Endothelial cell of umbilical vein (primary cell): ENCODE results near the gene CAPG. TPM values are rescaled to one million over a fixed set of nuclear protein-coding genes. Genes with fewer than 3 reads are reported as not detected.

Experiments
- BruUV-seq: library from RNA; stranded (reverse); fragments of 400-500 nt; replicated peaks from 2 replicates; lab custom pipeline; 2021; lab: Mats Ljungman, UMichigan
- CTCF ChIA-PET: fragments of 300-600, 350-600 bp; sonication (Branson Sonifier 250); formaldehyde crosslinking; loops from one replicate; lab custom pipeline; 2021; ENCODE audit warnings: antibody characterized with exemption, inconsistent platforms; lab: Charles Lee
- POLR2A ChIA-PET: fragments of 300-600, 350-600 bp; sonication (Branson Sonifier 250); formaldehyde crosslinking; loops from one replicate; lab custom pipeline; 2021; ENCODE audit warnings: antibody characterized with exemption, inconsistent platforms; lab: Charles Lee
- DNase-seq: peaks from one replicate; pipeline ENCODE4 v3.0.0-alpha.2; 2011; ENCODE audit warnings: low read depth, low spot score
- FAIRE-seq: peaks from 2 replicates; lab custom pipeline; 2011; peaks lifted over from hg19 to GRCh38; lab: Jason Lieb, UNC
- H2AFZ ChIP-seq: 2 replicates; pipeline ENCODE4 v1.6.0; 2012; ENCODE audit warnings: low read depth, low read length, control low read depth, inconsistent platforms
- H3K27ac ChIP-seq: 2 replicates; pipeline ENCODE4 v1.5.1; 2011; ENCODE audit warnings: low read depth, mild to moderate bottlenecking, control low read depth, low read length, moderate library complexity; ENCODE audit not compliant: insufficient read depth
- H3K27me3 ChIP-seq, 2 experiments: 2 replicates each; pipeline versions ENCODE4 v1.6.0 to v1.6.1; 2011; ENCODE audit warnings: low read length in 2 of 2, mixed read lengths in 1 of 2; ENCODE audit not compliant: control insufficient read depth in 2 of 2, insufficient read depth in 2 of 2
- H3K36me3 ChIP-seq, 2 experiments: 2 replicates in 1 of 2; 3 replicates in 1 of 2; pipeline ENCODE4 v1.5.1; 2011; ENCODE audit warnings: low read length in 2 of 2, mild to moderate bottlenecking in 1 of 2, moderate library complexity in 1 of 2; ENCODE audit not compliant: control insufficient read depth in 2 of 2, insufficient read depth in 2 of 2; ENCODE audit errors: extremely low read depth in 1 of 2
- H3K4me1 ChIP-seq: 3 replicates; pipeline ENCODE4 v1.5.1; 2011; ENCODE audit warnings: mild to moderate bottlenecking, low read length; ENCODE audit not compliant: control insufficient read depth, insufficient read depth; ENCODE audit errors: extremely low read depth
- H3K4me2 ChIP-seq: 2 replicates; pipeline ENCODE4 v1.6.1; 2011; ENCODE audit warnings: low read length, control low read depth, mixed read lengths; ENCODE audit not compliant: insufficient read depth
- H3K4me3 ChIP-seq, 3 experiments: fragments of 200-600 bp in 1 of 3; sonication (generic), shearing (Covaris generic) in 1 of 3; replicated peaks in 1 of 3; 2 replicates each; pipeline ENCODE4 v1.5.1; 2011 to 2016; ENCODE audit warnings: control low read depth in 3 of 3, low read length in 3 of 3, mild to moderate bottlenecking in 2 of 3, inconsistent platforms in 1 of 3, low read depth in 1 of 3, moderate library complexity in 1 of 3; ENCODE audit not compliant: insufficient read depth in 1 of 3
- H3K79me2 ChIP-seq: 2 replicates; pipeline ENCODE4 v1.6.0; 2012; ENCODE audit warnings: low read length, inconsistent platforms; ENCODE audit not compliant: control insufficient read depth, insufficient read depth
- H3K9ac ChIP-seq: replicated peaks from 2 replicates; pipeline ENCODE3; 2011; ENCODE audit warnings: low read length, control low read depth; ENCODE audit not compliant: insufficient read depth; ENCODE audit errors: extremely low read depth
- H3K9me1 ChIP-seq: replicated peaks from 3 replicates; pipeline ENCODE4 v1.6.0; 2011; ENCODE audit warnings: mild to moderate bottlenecking, low read length; ENCODE audit not compliant: control insufficient read depth, insufficient read depth; ENCODE audit errors: extremely low read depth
- H3K9me3 ChIP-seq: replicated peaks from 2 replicates; pipeline ENCODE4 v1.5.1; 2012; ENCODE audit warnings: low read length, inconsistent platforms; ENCODE audit not compliant: control insufficient read depth, insufficient read depth
- H4K20me1 ChIP-seq: replicated peaks from 2 replicates; pipeline ENCODE3; 2011; ENCODE audit warnings: mild to moderate bottlenecking, low read length; ENCODE audit not compliant: control insufficient read depth, insufficient read depth; ENCODE audit errors: extremely low read depth
- CTCF ChIP-seq, 2 donors: IDR thresholded peaks; 1 replicate in 1 of 2; 2 replicates in 1 of 2; pipeline ENCODE4 v1.5.1; 2011; ENCODE audit warnings: low read length in 2 of 2, mild to moderate bottlenecking in 2 of 2, moderate library complexity in 2 of 2, control low read depth in 1 of 2, inconsistent platforms in 1 of 2, low read depth in 1 of 2; ENCODE audit not compliant: insufficient read depth in 1 of 2; ENCODE audit errors: extremely low read depth in 1 of 2
- EZH2 ChIP-seq: IDR thresholded peaks from 2 replicates; pipeline ENCODE4 v1.6.1; 2012; ENCODE audit warnings: borderline replicate concordance, low read depth, mild to moderate bottlenecking, moderate library complexity, low read length, inconsistent platforms; ENCODE audit not compliant: severe bottlenecking
- FOS ChIP-seq: IDR thresholded peaks from 2 replicates; pipeline ENCODE4 v1.6.1; 2011; ENCODE audit warnings: mild to moderate bottlenecking, low read length, moderate library complexity, borderline replicate concordance; ENCODE audit not compliant: insufficient read depth
- GATA2 ChIP-seq: IDR thresholded peaks from 2 replicates; pipeline ENCODE4 v1.7.0; 2011; ENCODE audit warnings: low read depth, mild to moderate bottlenecking, moderate library complexity, mixed read lengths, low read length; ENCODE audit not compliant: insufficient read length, insufficient read depth
- JUN ChIP-seq: IDR thresholded peaks from 2 replicates; pipeline ENCODE4 v1.6.1; 2011; ENCODE audit warnings: borderline replicate concordance, low read depth; ENCODE audit not compliant: insufficient read length, insufficient read depth
- MAX ChIP-seq: IDR thresholded peaks from 2 replicates; pipeline ENCODE4 v1.6.1; 2011; ENCODE audit not compliant: insufficient read depth, insufficient read length
- MYC ChIP-seq: IDR thresholded peaks from one replicate; pipeline ENCODE4 v1.6.1; 2011; ENCODE audit warnings: mild to moderate bottlenecking, low read depth, low read length
- POLR2A ChIP-seq: IDR thresholded peaks from 2 replicates; pipeline ENCODE4 v1.6.1; 2012; ENCODE audit warnings: low read depth, mild to moderate bottlenecking, control low read depth, low read length
- POLR2AphosphoS5 ChIP-seq: IDR thresholded peaks from 2 replicates; pipeline ENCODE4 v1.6.1; 2012; ENCODE audit warnings: low read depth, mild to moderate bottlenecking, control low read depth, low read length, moderate library complexity; ENCODE audit not compliant: insufficient read depth
- dilution Hi-C: fragments of 300-500 bp; cut with MboI; formaldehyde crosslinking; loops from one replicate; pipeline ENCODE4 v1.15.0; 2019; ENCODE audit warnings: low sequenced_read_pairs; ENCODE audit not compliant: extremely low pct_ligation_motif_present
- intact Hi-C: fragments of 100-400 bp; cut with micrococcal nuclease; formaldehyde crosslinking; loops from one replicate; pipeline ENCODE4 v1.10.0; 2022
- polyA plus RNA-seq, 4 experiments: library from polyadenylated mRNA; depleted of rRNA in 3 of 4; stranded (reverse) in 3 of 4; unstranded in 1 of 4; fragments of >200 nt; gene quantifications; 2 replicates each; pipeline versions ENCODE4 v1.2.1 to v1.2.3, GENCODE V29; 2011 to 2012; ENCODE audit warnings: missing spikeins in 1 of 4
- total RNA-seq: library from RNA; stranded (reverse); gene quantifications from 2 replicates; pipeline ENCODE4 v1.2.3, GENCODE V29; 2021

CAPG gene
- total and polyA plus RNA-seq, 2 donors (not counting 3 experiments of a cell fraction or from before 2014, with no cell fraction given), result 107 to 115 TPM

- FAIRE-seq, result no peak
- no peak for DNase-seq
- no peak overlapping the region for H3K9ac ChIP-seq
- H3K27me3 ChIP-seq, result no peaks in the 10 kb centered on the region
- intact Hi-C loops, result no loop called here
- no peak for TF ChIP-seq MAX
- no peak for TF ChIP-seq POLR2AphosphoS5
- TF ChIP-seq FOS, result no peak
- TF ChIP-seq GATA2, result no peak
- TF ChIP-seq MYC, result no peak
- TF ChIP-seq EZH2, result no peak
- no peak for TF ChIP-seq POLR2A
- no peak for TF ChIP-seq CTCF (IDR thresholded peaks at IDR 0.05; ENCODE audit: extremely low read depth in 1 of 2, insufficient read depth in 1 of 2, low read depth in 1 of 2, low read length in 2 of 2)
- no peak for TF ChIP-seq JUN
- ChIA-PET CTCF (no interaction called here), POLR2A (no interaction called here)
- no peak overlapping the region for H2AFZ ChIP-seq
- no peak overlapping the region for H3K27ac ChIP-seq
- H3K9me3 ChIP-seq, result no peaks in the 10 kb centered on the region
- no peak overlapping the region for H3K4me2 ChIP-seq
- no peak overlapping the region for H3K4me3 ChIP-seq
- no peaks in the 10 kb centered on the region for H3K36me3 ChIP-seq
- no peaks in the 10 kb centered on the region for H3K9me1 ChIP-seq
- H3K79me2 ChIP-seq, result no peaks in the 10 kb centered on the region
- dilution Hi-C loops, result no loop called here
- H3K4me1 ChIP-seq, result no peaks in the 10 kb centered on the region
- BruUV-seq, result no TSS peak
- no peaks in the 10 kb centered on the region for H4K20me1 ChIP-seq
Observed at GRCh38 chr2:85459771-85460170, 49.6 kb upstream of the CAPG start.
